HL-60/S4 treated with phorbol 12-myristate 13-acetate at 8.2 ng/mL for 4 days and 3 days (cell line): ENCODE measurements around the gene ZNF217.
"Not testable (repeated sequence)": the region's sequence is repeated elsewhere in the genome, so short reads cannot be mapped to it uniquely, and the experiment has no call there.

Experiments
- in situ Hi-C: fragments of 300-500 bp; cut with MboI; formaldehyde crosslinking; loops from 2 replicates; pipeline ENCODE4 v1.15.0; 2022; ENCODE audit warnings: low sequenced_read_pairs

The ZNF217 gene

DNA sequence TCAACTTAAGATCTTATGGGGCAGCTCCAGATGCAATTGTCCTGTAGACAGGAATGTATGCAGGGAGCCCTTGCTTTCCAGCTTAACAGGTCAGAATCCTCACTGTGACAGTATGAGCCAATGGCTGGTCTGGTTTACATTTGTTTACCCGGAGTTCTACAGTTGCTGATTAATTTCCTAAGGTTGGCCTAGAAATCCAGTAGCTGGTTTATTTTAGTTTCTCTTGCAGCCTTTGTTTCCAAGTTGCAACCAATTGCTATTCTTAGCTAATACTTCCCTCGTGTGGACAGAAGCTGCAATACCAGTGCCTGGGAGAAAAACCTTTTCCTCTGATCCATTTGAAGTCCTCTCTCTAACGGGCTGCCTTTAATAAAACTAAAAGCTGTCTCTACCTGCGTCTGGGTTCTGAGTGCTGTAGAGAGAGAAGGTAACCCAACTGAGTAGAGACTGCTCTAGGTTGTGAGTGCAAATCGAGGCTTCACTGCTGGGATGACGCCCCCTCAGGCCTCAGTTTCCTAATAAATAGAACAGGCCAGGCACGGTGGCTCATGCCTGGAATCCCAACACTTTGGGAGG is 45.9 kb downstream of the ZNF217 start:
- in situ Hi-C loops = no loop called here

GRCh38 chr20:53539516-53539915 is 54.1 kb downstream of the ZNF217 start:
- in situ Hi-C loops = no loop called here

DNA sequence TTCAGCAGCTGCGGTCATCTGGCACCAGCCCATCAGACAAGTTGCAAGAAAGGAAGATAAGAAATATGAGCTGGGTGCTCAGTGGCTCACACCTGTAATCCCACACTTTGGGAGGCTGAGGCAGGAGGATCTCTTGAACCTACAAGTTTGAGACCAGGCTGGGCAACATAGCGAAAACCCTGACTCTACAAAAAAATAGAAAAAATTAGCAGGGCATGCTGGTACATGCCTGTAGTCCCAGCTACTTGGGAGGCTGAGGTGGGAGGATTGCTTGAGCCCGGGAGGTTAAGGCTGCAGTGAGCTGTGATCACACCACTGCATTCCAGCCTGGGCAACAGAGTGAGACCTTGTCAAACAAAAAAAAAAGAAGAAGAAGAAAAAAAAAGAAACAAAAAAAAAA is 57.3 kb downstream of the ZNF217 start:
- in situ Hi-C loops = not testable (repeated sequence)

DNA sequence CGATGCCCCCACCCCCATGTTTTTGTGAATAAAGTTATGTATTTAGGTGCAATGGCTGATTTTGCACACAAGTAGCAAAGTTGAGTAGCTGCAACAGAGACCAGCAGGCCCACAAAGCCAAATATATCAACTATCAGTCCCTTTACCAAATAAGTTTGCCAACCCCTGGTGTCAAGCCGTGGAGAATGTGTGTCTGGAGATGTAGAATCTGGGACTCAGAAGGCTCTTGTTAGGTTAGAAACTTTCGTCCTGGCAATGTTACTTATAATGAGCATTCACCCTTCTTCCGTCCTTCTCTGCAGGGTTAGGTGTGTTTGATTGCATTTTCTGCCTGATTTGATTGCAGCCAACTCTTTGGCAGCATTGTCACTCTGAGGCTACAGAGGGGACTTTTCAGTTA is 57.8 kb downstream of the ZNF217 start:
- in situ Hi-C loops = no loop called here

- in situ Hi-C loops = no loop called here
Measured at GRCh38 chr20:53534037-53534436, 59.6 kb downstream of the ZNF217 start.

DNA sequence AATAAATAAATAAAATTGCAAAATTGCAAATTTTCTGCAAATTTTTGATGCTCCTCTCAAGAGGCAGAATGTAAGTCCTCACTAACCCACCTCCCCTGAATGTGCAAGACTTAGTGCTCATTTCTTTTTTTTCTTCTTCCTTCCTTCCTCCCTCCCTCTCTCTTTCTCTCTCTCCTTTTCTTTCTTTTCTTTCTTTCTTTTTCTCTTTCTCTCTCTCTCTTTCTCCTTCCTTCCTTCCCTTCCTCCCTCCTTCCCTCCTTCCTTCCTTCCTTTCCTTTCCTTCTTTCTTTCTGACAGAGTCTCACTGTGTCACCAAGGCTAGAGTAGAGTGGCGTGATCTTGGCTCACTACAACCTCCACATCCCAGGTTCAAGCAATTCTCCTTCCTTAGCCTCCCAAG is 60.1 kb downstream of the ZNF217 start:
- in situ Hi-C loops = no loop called here

GRCh38 chr20:53532654-53533312 is 60.9 kb downstream of the ZNF217 start:
- in situ Hi-C loops = not testable (repeated sequence)

DNA sequence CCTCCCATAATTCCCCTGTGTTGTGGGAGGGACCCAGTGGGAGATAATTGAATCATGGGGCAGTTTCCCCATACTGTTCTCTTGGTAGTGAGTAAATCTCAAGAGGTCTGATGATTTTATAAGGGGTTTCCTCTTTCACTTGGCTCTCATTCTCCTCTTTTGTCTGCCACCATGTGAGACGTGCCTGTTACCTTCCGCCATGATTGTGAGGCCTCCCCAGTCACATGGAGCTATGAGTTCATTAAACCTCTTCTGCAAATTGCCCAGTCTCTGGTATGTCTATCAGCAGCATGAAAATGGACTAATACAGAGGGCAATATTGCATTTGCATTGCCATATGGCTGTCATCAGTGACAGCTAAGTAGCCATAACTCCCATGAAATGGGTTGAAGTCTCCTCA is 63.2 kb downstream of the ZNF217 start:
- in situ Hi-C loops = no loop called here

DNA sequence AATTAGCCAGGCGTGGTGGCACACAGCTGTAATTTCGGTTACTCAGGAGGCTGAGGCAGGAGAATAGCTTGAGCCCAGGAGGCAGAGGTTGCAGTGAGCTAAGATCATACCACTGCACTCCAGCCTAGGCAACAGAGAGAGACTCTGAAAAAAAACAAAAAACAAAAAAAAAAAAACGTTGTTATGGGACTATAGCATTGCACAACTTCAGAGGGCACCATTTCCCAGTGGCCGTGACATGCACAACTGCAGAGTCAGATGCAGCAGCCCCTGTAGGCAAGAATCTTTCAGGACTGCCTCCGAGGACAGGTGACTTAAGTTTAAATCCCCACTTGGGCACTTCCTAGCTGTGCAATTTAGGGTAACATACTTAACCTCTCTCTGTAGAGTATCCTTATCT is 64.0 kb downstream of the ZNF217 start:
- in situ Hi-C loops = no loop called here

DNA sequence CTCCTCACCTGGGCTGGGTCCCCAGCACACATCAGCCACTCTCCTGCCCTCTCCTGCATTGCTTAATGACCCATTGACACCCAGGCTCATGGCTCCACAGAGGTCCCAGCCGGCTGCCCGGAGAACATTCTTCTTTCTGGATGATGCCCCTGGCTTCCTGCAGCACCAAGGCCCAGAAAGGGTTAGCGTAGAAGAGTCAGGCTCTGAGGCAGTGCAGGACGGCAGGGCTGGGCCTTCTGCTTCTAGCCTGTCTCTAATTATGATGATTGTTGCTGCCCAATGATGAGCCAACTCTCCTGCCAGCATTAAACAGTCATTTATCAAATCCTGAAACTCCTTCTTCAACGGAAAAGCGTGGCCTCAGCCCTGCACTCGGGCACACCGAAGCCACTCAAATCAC is 66.4 kb downstream of the ZNF217 start:
- in situ Hi-C loops = no loop called here

DNA sequence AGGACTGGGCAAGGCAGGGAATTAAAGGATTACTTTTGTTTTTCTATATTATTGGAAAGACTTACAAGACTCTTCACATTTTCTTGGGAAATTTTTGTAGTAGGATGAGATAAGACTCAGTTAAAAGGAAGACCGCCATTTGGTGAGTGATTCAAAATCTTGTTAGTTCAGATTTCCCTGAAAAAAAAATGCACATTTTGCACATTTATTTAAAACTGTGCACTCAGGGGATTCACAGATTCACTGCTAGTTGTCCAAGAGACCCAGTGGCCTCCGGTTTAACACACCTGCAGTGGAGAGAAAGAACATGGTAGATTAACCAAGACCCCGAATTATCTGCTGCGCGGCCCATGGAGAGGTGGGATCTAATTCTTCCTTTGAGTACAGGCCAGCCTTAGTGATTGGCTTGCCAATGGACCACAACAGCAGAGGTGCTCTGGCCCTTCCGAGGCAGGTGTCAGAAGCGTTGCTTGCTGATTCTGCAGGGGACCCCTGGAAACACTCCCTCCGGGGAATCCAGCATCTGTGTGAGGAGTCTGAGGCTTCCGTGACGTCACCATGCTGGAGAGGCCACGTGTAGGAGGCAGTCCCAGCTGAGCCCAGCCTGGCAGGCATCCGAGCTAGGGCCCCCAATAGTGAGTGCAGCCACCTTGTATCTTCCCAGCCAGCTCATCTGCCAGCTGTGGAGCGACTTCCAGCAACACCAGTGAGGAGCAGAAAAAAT is 68.9 kb downstream of the ZNF217 start:
- in situ Hi-C loops = no loop called here

DNA sequence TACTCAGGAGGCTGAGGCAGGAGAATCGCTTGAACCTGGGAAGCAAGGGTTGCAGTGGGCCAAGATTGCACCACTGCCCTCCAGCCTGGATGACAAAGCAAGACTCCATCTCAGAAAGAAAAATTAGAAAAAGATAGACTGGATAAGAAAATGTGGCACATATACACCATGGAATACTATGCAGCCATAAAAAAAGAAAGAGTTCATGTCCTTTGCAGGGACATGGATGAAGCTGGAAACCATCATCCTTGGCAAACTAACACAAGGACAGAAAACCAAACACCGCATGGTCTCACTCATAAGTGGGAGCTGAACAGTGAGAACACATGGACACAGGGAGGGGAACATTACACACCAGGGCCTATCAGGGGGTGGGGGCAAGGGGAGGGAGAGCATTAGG is 70.0 kb downstream of the ZNF217 start:
- in situ Hi-C loops = not testable (repeated sequence)

- in situ Hi-C loops = no loop called here
Measured at GRCh38 chr20:53522696-53523095, 70.9 kb downstream of the ZNF217 start.

- in situ Hi-C loops = no loop called here
Measured at GRCh38 chr20:53522026-53522425, 71.6 kb downstream of the ZNF217 start.

- in situ Hi-C loops = not testable (repeated sequence)
Measured at GRCh38 chr20:53521421-53521820, 72.2 kb downstream of the ZNF217 start.

- in situ Hi-C loops = no loop called here
Measured at GRCh38 chr20:53517146-53517545, 76.5 kb downstream of the ZNF217 start.
